NOMO-1 treated with dmso at 0.1 percent for 144 hours (cell line): ENCODE data around the gene NFIC.
"Not testable (repeated sequence)": the region's sequence is repeated elsewhere in the genome, so short reads cannot be mapped to it uniquely, and the experiment has no call there.

ENCODE experiments used
- DNase-seq: peaks from one replicate; lab custom pipeline; 2025; ENCODE audit not compliant: unreplicated experiment; lab: John Stamatoyannopoulos, UW

Gene NFIC

GRCh38 chr19:3448616-3449334, 82.4 kb downstream of the NFIC start:
- DNase-seq, result no peak

- DNase-seq, result no peak
These were observed 84.5 kb downstream of the NFIC start for GRCh38 chr19:3450796-3451411.

DNA sequence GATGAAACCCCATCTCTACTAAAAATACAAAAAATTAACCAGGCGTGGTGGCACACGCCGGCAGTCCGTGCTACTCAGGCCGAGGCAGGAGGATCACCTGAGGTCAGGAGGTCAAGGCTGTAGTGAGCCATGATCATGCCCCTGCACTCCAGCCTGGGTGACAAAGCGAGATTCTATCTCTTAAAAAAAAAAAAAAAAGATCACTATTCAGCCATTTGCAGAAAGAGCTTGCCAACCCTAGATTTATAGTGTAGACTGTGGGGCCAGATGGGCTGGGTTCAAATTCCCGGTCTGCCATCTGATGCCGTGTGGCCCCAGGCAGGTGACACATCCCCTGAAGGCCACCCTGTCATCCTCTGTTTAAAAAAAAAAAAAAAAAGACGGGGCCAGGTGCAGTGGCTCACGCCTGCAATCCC, 85.1 kb downstream of the NFIC start:
- DNase-seq, result no peak

- no peak for DNase-seq
These were observed 86.0 kb downstream of the NFIC start for GRCh38 chr19:3452171-3452941.

DNA sequence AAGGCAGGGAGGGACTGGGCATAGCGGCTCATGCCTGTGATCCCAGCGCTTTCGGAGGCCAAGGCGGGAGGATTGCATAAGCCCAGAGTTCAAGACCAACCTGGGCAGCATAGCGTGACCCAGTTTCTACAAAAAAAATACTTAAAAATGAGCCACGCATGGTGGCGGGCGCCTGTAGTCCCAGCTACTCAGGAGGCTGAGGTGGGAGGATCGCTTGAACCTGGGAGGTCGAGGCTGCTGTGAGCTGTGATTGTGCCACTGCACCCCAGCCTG, 86.5 kb downstream of the NFIC start:
- not testable (repeated sequence) for DNase-seq

DNA sequence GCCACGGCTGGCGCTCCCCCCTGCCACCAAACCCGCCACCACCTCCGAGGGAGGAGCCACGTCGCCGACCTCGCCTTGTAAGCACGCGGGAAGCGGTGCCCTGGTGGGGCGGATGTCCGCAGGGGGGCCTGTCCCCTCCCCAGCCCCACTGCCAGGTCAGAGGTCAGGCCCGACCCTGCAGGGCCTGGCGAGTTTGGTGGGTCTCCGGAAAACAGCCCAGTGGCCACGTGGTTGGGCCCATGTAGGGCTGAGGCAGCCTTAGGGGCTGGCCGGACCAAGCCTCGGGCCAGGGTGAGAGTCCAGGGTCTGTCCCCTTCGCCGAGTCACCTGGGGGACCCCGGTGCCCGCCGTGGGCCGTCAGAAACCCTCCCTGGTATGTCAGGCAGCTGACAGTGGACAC, 87.5 kb downstream of the NFIC start:
- no peak for DNase-seq

- no peak for DNase-seq
These were observed 88.4 kb downstream of the NFIC start for GRCh38 chr19:3454656-3455392.

DNA sequence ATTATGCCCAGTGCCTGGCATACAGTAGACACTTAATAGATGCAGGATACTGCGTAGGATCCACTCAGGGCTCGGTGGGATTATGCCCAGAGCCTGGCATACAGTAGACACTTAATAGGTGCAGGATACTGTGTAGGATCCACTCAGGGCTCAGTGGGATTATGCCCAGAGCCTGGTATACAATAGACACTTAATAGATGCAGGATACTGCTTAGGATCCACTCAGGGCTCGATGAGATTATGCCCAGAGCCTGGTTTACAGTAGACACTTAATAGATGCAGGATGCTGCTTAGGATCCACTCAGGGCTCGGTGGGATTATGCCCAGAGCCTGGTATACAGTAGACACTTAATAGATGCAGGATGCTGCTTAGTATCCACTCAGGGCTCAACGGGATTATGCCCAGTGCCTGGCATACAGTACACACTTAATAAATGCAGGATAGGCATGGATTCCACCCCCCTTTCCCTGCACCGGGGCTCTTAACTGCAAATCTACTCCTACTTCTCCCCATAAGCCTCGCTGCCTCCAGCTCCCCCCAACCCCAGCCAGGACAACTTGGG, 89.1 kb downstream of the NFIC start:
- DNase-seq, result no peak

DNA sequence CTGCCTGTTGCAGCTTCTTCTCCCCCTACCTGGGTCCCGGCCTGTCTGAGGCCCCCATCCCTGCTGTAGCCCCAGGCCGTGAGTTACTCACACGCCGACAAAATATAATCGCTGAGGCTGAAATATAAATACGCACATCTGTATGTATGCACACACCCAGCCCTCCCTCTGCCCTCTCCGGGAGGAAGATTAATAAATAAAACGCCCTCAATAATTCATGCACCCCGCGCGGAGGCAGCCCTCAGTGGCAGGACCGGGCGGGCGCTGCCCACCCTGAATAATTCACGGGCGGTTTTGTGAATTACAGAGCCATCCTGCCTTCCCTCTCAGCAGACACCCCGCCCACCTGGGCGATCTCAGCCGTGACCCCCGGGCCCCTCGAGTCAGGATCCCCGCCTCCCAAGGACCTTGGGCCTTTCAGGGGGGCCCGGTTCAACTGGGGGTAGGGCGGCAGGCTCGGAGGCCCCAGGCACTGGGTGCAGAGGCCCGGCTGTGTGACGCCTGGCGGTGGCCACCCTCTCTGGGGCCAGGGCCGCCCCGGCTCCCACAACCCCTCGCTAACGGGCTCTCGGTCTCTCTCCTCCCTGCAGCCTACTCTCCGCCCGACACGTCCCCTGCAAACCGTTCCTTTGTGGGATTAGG, 89.7 kb downstream of the NFIC start:
- no peak for DNase-seq

- no peak for DNase-seq
These were observed 90.6 kb downstream of the NFIC start for GRCh38 chr19:3456925-3457527.

- no peak for DNase-seq
These were observed 91.3 kb downstream of the NFIC start for GRCh38 chr19:3457528-3458228.

DNA sequence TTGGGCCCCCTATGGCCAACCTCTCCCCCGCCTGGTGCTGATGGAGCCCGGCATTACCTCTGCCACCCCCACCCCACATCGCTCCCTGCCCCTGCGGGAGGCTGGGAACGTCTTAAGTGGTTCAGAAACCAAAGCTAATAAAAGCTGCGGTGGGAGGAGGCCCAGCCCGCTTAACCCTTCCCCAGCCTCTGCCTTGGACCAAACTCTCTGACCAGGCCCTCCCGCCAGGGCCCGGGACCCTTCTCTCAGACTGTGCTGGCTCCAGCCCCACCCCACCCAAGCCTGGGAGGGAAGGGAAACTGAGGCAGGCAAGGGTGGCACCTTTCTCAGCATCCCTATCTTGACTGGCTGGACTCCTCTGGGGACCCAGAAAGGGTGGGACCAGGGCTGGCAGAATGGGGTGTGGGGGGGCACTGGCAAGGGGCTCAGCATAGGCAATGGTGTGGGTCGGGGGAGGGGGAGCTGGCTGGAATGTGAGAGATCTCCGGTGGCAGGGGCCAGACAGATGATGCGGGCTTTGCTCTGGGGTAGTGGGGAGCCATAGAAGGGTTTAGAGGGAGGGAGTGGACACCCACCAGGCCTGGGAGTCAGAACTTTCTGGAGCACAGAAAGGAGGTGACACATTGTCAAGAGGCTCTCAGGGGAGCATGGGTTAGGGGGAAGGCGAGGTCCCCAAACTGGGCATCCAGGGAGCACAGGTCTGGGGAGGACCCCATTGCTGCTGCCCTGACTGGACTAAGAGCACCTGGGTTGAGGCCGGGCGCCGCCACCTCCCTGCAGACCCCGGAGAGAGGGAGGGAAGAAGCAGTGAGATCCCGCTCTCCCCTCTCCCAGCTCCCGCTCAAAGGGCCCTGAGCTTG, 92.1 kb downstream of the NFIC start:
- DNase-seq, result no peak

GRCh38 chr19:3459089-3459881, 92.9 kb downstream of the NFIC start:
- no peak for DNase-seq

DNA sequence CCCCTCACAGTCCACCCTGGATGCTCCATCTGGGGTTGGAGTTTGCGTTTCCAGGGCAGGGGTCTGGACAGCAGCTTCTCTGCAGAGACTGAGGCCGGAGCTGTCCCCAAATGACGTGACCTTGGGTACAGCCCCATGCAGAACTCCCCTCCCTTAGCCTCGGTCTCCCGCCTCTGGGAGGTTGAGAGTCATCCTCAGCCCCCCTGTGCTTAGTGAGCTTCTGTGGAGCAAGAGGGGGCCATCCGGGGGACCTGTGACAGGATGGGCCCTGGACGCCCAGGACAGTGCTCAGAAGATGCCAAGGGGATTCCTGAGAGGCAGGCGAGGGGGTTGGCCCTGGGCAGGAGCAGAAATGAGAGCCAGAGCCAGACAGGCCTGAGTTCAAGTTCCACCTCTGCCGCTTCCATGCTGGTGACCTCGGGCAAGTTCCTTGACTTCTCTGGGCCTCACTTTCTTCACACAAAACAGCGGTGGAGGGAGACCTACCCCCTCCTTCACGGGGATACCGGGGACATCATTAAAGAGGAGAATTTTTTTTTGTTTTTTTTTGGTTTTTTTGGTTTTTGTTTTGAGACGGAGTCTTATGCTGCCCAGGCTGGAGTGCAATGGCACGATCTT, 93.7 kb downstream of the NFIC start:
- no peak for DNase-seq

DNA sequence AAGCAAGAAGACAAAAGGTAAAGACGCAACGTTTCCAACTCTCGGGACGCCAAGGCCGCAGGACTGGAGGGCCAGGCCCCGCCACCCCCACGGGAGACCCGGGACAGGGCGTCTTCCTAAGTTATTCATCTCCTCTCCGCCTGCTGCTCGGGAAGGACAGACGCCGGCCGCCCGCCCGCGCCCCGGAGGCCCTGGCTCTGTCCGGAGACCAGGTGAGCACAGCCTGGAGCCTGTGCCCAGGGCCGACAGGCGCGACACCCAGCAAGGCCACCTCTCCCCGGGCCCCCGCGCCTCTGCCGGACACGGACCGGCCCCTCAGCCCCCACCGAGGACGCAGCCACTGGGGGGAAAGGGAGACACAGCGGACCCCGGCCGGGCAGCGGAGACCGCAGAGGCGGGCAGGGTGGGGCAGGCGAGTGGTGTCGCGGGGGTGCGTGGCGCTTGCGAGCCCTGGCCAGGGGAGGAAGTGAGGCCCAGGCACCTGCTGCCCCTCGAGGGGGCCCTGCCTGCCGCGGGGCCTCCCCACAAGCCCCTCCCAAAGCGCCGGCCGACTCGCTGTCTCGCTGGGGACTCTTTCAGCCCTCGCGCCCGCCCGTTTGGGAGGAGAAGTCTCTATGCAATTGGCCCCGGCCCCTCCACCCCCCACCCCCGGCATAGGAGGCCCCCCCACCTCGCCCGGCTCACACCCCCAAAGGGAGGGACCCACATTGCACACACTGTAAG, 96.8 kb downstream of the NFIC start:
- DNase-seq, result no peak

DNA sequence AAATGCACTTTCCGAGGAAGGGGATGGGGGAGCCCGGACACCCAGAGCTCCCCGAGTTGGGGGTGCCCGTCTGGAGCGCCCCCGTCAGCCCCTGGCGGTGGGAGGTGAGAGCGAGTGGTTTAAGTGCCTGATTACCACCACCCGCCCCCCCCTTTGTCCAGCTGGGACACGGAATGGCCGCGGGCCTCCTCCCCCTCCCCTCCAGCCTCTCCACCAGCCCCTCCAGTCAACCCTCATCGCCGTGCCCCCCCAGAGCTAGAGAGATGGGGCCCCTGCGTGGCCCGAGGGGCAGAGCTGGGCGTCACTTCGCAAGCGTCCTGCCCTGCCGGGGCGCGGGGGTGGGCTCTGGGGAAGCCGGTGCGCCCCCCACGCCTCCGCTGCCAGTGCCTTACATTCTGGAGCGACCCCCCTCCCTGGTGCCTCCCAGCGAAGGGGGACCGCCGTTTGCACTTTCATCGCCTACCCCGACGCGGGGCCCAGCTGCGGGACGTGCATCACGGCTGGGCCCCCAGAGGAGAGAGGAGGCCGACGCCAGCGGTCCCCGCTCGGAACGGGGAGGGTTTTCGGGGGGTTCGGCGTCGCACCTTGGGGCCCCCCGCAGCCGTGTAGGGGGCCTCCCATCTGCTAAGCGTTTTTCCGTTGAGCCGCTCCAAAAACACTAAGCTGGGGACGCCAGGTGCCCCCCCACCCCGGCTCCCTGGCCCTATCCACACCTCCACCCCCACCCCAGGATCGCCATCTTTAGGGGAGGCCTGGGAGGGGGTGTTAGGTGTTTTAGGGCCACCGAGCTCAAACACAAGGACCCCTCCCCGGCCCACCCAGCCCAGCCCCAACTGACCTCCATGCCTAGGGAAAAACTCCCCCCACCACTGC, 97.6 kb downstream of the NFIC start:
- no peak for DNase-seq
